HFF-Myc (cell line): ENCODE results near the gene EEA1.

ENCODE experiments used
- DNase-seq: peaks from one replicate; pipeline ENCODE4 v3.0.0-alpha.2; 2011; ENCODE audit warnings: low read depth; ENCODE audit errors: extremely low read depth
- H3K4me3 ChIP-seq: replicated peaks from 2 replicates; pipeline ENCODE4 v1.5.1; 2011; ENCODE audit warnings: low read depth, mild to moderate bottlenecking, control low read depth, low read length
- CTCF ChIP-seq: IDR thresholded peaks from 2 replicates; pipeline ENCODE4 v1.5.1; 2012; ENCODE audit warnings: mild to moderate bottlenecking, low read depth, low read length, control low read depth; ENCODE audit errors: missing control alignments

Gene EEA1

GRCh38 chr12:92900941-92901340 is 28.2 kb downstream of the EEA1 start:
- H3K4me3 ChIP-seq = no peak overlapping the region
- no peak for DNase-seq
- TF ChIP-seq CTCF = no peak

GRCh38 chr12:92899386-92900001 is 29.6 kb downstream of the EEA1 start:
- DNase-seq = peak; percentile 91
- no peak for TF ChIP-seq CTCF
- peak overlapping the region; percentile 19 for H3K4me3 ChIP-seq

- no peak overlapping the region for H3K4me3 ChIP-seq
- DNase-seq = no peak
- TF ChIP-seq CTCF = no peak
Observed at GRCh38 chr12:92898755-92899154, 30.3 kb downstream of the EEA1 start.

- no peak for DNase-seq
- no peak for TF ChIP-seq CTCF
- no peak overlapping the region for H3K4me3 ChIP-seq
Observed at GRCh38 chr12:92897844-92898243, 31.3 kb downstream of the EEA1 start.

GRCh38 chr12:92890601-92891106 is 38.4 kb downstream of the EEA1 start:
- TF ChIP-seq CTCF = no peak
- no peak for DNase-seq
- no peak overlapping the region for H3K4me3 ChIP-seq

- TF ChIP-seq CTCF = no peak
- no peak for DNase-seq
- H3K4me3 ChIP-seq = no peak overlapping the region
Observed at GRCh38 chr12:92886131-92886530, 43.0 kb downstream of the EEA1 start.

- TF ChIP-seq CTCF = no peak
- DNase-seq = no peak
- no peak overlapping the region for H3K4me3 ChIP-seq
Observed at GRCh38 chr12:92879698-92880322, 49.3 kb downstream of the EEA1 start.
